Left ventricle myocardium inferior (tissue), 1 donor: ENCODE data around the gene PICALM. TPM values are rescaled to one million over a fixed set of nuclear protein-coding genes. Genes with fewer than 3 reads are reported as not detected.

Experiments
- DNase-seq: peaks from one replicate; pipeline ENCODE4 v3.0.0-alpha.2; 2020
- H3K27ac ChIP-seq: fragments of 200-600 bp; replicated peaks from 2 replicates; pipeline ENCODE4 v1.8.0; 2021
- H3K27me3 ChIP-seq: fragments of 200-600 bp; 2 replicates; pipeline ENCODE4 v1.8.0; 2021; ENCODE audit warnings: low read depth
- H3K36me3 ChIP-seq: fragments of 200-600 bp; 2 replicates; pipeline ENCODE4 v1.8.0; 2021
- H3K4me1 ChIP-seq: fragments of 200-600 bp; 2 replicates; pipeline ENCODE4 v1.8.0; 2021
- H3K4me3 ChIP-seq: fragments of 200-600 bp; 2 replicates; pipeline ENCODE4 v1.8.0; 2021; ENCODE audit warnings: mild to moderate bottlenecking, moderate library complexity
- H3K9me3 ChIP-seq: fragments of 200-600 bp; replicated peaks from 2 replicates; pipeline ENCODE4 v1.8.0; 2021
- intact Hi-C: fragments of 100-400 bp; cut with micrococcal nuclease; formaldehyde crosslinking; loops from one replicate; pipeline ENCODE4 v1.11.0; 2022
- total RNA-seq: library from RNA; stranded (reverse); fragmentation: NEBNext Ultra II Directional; extraction: Animal tissue kit (Norgen Biotek cat#: 25700); gene quantifications from one replicate; pipeline ENCODE4 v1.2.1, GENCODE V29; 2021
- TF ChIP-seq, protein P1 (sequence below): fragments of 200-600 bp; IDR thresholded peaks from 2 replicates; pipeline ENCODE4 v1.8.0; 2021; ENCODE audit warnings: antibody characterized with exemption, mild to moderate bottlenecking, borderline replicate concordance
- donor health status: DM: no; HTN: yes; CAD: no; lungs with severe emphysema.

The PICALM gene
- total RNA-seq, 1 donor from 2014 or later = 133 TPM

GRCh38 chr11:86058360-86058759, 10.5 kb downstream of the PICALM start:
- no peak overlapping the region for H3K27ac ChIP-seq
- TF ChIP-seq, protein P1, sequence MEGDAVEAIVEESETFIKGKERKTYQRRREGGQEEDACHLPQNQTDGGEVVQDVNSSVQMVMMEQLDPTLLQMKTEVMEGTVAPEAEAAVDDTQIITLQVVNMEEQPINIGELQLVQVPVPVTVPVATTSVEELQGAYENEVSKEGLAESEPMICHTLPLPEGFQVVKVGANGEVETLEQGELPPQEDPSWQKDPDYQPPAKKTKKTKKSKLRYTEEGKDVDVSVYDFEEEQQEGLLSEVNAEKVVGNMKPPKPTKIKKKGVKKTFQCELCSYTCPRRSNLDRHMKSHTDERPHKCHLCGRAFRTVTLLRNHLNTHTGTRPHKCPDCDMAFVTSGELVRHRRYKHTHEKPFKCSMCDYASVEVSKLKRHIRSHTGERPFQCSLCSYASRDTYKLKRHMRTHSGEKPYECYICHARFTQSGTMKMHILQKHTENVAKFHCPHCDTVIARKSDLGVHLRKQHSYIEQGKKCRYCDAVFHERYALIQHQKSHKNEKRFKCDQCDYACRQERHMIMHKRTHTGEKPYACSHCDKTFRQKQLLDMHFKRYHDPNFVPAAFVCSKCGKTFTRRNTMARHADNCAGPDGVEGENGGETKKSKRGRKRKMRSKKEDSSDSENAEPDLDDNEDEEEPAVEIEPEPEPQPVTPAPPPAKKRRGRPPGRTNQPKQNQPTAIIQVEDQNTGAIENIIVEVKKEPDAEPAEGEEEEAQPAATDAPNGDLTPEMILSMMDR = no peak
- intact Hi-C loops = no loop called here
- H3K36me3 ChIP-seq = no peaks in the 10 kb centered on the region
- H3K27me3 ChIP-seq = no peaks in the 10 kb centered on the region
- H3K4me1 ChIP-seq = peaks cover 90% of the 10 kb centered on the region
- H3K9me3 ChIP-seq = no peaks in the 10 kb centered on the region
- H3K4me3 ChIP-seq = no peak overlapping the region
- DNase-seq = no peak

- Histone ChIP-seq H3K27ac (no peak overlapping the region), H3K27me3 (no peaks in the 10 kb centered on the region), H3K9me3 (no peaks in the 10 kb centered on the region), H3K4me1 (peaks cover 90% of the 10 kb centered on the region), H3K4me3 (no peak overlapping the region), H3K36me3 (no peaks in the 10 kb centered on the region)
- intact Hi-C loops = no loop called here
- DNase-seq = no peak
- TF ChIP-seq, protein P1 = no peak
Observed at GRCh38 chr11:86056351-86056854, 12.5 kb downstream of the PICALM start.

DNA sequence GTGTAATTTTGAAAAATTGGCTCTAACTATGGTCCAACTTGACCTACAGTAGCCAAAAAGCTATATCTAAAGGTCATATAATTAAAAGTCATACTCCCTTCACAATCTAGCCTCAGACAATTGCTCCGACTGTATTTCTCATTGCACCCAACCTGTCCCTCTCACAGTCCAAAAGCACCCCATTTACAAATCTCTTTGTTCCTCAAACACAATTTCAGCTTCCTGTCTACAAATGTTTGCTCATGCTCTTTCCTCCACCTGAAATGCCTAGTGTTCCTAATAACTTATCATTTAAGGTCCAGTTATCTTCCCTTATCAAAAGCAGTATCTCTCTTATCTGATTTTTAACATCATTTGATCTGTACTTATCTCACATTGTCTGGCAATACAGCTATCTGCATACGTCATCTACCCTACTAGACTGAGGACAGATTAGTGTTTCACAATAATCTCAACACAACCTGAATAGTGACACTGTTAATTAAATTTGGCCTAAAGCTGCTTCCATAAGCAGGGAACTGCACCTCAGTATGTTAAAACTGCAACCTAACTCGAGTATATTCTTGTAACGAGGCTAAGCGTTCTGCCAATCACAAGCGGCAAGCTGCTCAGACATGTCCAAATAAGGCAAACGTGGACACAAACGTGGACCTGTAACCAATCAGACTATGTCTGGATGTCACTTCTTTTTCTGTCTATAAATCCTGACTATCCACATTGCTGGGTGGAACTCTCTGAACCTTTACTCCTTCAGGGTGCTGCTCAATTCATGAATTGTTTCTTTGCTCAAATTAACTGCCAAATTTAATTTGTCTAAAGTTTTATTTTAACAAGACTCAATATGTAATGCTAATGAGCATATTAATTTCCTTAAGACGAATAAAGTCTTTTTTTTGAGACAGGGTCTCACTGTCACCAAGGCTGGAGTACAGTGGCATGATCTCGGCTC, 15.9 kb downstream of the PICALM start:
- Histone ChIP-seq H3K27ac (no peak overlapping the region), H3K4me3 (no peak overlapping the region), H3K4me1 (peaks cover 89% of the 10 kb centered on the region), H3K9me3 (no peaks in the 10 kb centered on the region), H3K36me3 (no peaks in the 10 kb centered on the region), H3K27me3 (no peaks in the 10 kb centered on the region)
- TF ChIP-seq, protein P1 = no peak
- no peak for DNase-seq
- intact Hi-C loops = no loop called here

DNA sequence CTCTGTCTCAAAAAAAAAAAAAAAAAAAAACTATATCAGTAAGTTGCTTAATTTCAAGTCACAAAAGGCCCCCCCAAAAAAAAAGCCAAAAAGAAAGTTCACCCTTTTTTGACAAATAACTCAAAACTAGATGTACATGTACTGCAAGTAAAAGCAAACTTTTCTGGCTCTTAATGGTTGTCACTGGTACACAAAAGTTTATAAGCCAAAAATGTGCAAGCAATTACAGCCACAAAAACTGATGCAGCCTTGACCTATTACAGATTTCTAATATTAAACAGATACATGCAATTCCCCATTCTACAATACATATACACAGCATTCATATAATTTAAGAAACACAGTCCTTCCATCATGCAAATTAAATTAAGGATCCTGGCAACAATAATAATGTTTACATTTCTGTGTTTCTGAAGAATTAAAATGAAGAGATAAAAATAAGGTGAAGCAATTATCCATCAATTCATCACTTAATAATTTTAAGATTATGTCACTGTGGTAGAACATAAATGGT, 18.6 kb downstream of the PICALM start:
- intact Hi-C loops = no loop called here
- H3K36me3 ChIP-seq = no peaks in the 10 kb centered on the region
- peaks cover 97% of the 10 kb centered on the region for H3K4me1 ChIP-seq
- H3K27ac ChIP-seq = no peak overlapping the region
- TF ChIP-seq, protein P1 = no peak
- no peak for DNase-seq
- no peak overlapping the region for H3K4me3 ChIP-seq
- no peaks in the 10 kb centered on the region for H3K27me3 ChIP-seq
- no peaks in the 10 kb centered on the region for H3K9me3 ChIP-seq

DNA sequence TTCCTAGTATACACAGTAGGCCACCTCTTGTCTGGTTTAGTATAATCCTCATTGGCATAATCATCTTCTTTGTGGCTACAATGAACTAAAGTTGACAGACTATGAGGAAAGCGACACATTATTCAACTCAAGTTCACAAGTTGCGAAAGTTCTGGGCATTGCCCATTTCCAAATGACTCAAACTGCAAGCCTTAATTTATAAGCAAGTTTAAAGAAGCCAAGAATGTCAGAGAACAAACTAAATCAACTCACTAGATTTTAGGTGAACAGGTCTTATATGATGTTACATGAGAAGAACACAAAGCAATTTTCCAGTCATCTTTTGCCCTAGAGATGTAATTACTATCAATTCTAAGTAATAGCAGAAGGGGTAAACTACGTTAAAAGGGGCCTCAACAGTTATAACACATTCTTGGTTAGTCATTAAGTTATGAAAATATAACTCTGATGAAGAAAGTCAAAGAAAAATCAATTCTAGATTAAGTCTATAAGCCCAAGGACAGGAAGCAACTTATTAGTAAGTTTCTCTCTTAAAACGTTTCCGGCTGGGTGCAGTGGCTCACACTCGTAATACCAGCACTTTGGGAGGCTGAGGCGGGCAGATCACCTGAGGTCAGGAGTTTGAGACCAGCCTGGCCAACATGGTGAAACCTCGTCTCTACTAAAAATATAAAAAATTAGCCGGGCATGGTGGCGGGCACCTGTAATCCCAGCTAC, 21.5 kb downstream of the PICALM start:
- Histone ChIP-seq H3K27me3 (no peaks in the 10 kb centered on the region), H3K4me1 (peaks cover 97% of the 10 kb centered on the region), H3K9me3 (no peaks in the 10 kb centered on the region), H3K36me3 (no peaks in the 10 kb centered on the region), H3K27ac (no peak overlapping the region), H3K4me3 (no peak overlapping the region)
- DNase-seq = no peak
- intact Hi-C loops = loop anchor here (10.0 kb wide), 1 partner anchor 147 kb away; no protein-coding TSS in a partner anchor
- TF ChIP-seq, protein P1 = no peak
